ENCODE measurements around the gene SKIC2.

GRCh38 chr6:31943742-31944141 is 15.2 kb upstream of the SKIC2 start:
- TF ChIP-seq CTCF (IDR thresholded peaks at IDR 0.05; ENCODE audit: low read length) (no peak), EZH2 (IDR thresholded peaks at IDR 0.05; ENCODE audit: borderline replicate concordance, low read length) (no peak)
